ENCODE measurements around the gene TMEM163.

Gene TMEM163

GRCh38 chr2:134693359-134694330 lies 25.2 kb downstream of the TMEM163 start:
- no CpG with 5 or more reads among the region's 6 CpGs for WGBS (ENCODE audit: insufficient coverage, insufficient read length)
- no peaks in the 10 kb centered on the region for H3K4me1 ChIP-seq (ENCODE audit: control insufficient read depth, insufficient read depth, low read length)
- no peak for DNase-seq (ENCODE audit: low read depth, low spot score)
- no peaks in the 10 kb centered on the region for H3K36me3 ChIP-seq (ENCODE audit: control insufficient read depth, insufficient read depth, low read length)
- H3K27ac ChIP-seq (ENCODE audit: low read length) = no peak overlapping the region
- H3K4me3 ChIP-seq (ENCODE audit: low read length) = no peak overlapping the region
- no peaks in the 10 kb centered on the region for H3K9me3 ChIP-seq (ENCODE audit: control insufficient read depth, insufficient read depth, low read length)
- H3K27me3 ChIP-seq (ENCODE audit: control insufficient read depth, insufficient read depth, low read length) = no peaks in the 10 kb centered on the region; the same call in 1 of the 2 replicates

DNA sequence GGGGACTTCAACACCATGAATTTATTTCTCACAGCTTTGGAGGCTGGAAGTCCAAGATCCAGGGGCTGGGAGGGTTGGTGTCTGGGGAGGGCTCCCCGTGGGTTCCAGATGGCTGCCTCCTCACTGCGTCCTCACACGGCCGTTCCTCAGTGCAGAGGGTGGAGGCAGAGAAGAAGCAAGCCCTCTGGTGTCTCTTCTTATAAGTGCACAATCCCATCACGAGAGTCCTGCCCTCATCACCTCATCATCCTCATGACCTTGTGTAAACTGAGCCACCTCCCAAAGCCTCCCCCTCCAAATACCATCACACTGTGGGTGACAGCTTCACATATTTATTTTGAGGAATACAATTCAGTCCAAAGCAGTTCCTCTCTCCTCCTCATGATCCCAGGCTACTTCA lies 26.3 kb downstream of the TMEM163 start:
- Histone ChIP-seq H3K4me3 (ENCODE audit: low read length) (no peak overlapping the region), H3K9me3 (ENCODE audit: control insufficient read depth, insufficient read depth, low read length) (no peaks in the 10 kb centered on the region), H3K4me1 (ENCODE audit: control insufficient read depth, insufficient read depth, low read length) (no peaks in the 10 kb centered on the region), H3K27me3 (ENCODE audit: control insufficient read depth, insufficient read depth, low read length) (no peaks in the 10 kb centered on the region), H3K36me3 (ENCODE audit: control insufficient read depth, insufficient read depth, low read length) (no peaks in the 10 kb centered on the region), H3K27ac (ENCODE audit: low read length) (no peak overlapping the region)
- DNase-seq (ENCODE audit: low read depth, low spot score) = no peak
- WGBS (ENCODE audit: insufficient coverage, insufficient read length) = no CpG with 5 or more reads among the region's 5 CpGs

- Histone ChIP-seq H3K27me3 (ENCODE audit: control insufficient read depth, insufficient read depth, low read length) (no peaks in the 10 kb centered on the region), H3K9me3 (ENCODE audit: control insufficient read depth, insufficient read depth, low read length) (no peaks in the 10 kb centered on the region), H3K27ac (ENCODE audit: low read length) (no peak overlapping the region), H3K4me1 (ENCODE audit: control insufficient read depth, insufficient read depth, low read length) (no peaks in the 10 kb centered on the region), H3K36me3 (ENCODE audit: control insufficient read depth, insufficient read depth, low read length) (no peaks in the 10 kb centered on the region), H3K4me3 (ENCODE audit: low read length) (no peak overlapping the region)
- WGBS (ENCODE audit: insufficient coverage, insufficient read length) = no CpG with 5 or more reads among the region's 6 CpGs
- no peak for DNase-seq (ENCODE audit: low read depth, low spot score)
These were observed 28.1 kb downstream of the TMEM163 start for GRCh38 chr2:134690629-134691215.

DNA sequence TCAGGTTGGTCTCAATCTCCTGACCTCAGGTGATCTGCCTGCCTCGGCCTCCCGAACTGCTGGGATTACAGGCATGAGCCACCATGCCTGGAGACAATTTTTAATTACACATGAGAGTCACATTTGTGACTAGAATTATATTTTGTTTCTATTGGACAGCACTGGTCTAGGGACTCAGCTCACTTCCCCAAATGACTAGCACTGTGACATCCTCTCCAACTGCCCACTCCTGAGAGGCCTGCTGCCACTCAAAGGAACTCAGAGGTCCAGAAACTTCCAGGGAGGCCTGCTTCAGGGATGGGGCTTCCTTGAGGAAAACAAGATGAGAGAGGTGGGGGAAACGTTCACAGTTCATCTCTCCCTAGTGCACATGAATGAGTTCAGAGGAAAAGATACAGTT lies 29.5 kb downstream of the TMEM163 start:
- Histone ChIP-seq H3K36me3 (ENCODE audit: control insufficient read depth, insufficient read depth, low read length) (no peaks in the 10 kb centered on the region), H3K4me3 (ENCODE audit: low read length) (no peak overlapping the region), H3K27me3 (ENCODE audit: control insufficient read depth, insufficient read depth, low read length) (no peaks in the 10 kb centered on the region), H3K9me3 (ENCODE audit: control insufficient read depth, insufficient read depth, low read length) (no peaks in the 10 kb centered on the region), H3K4me1 (ENCODE audit: control insufficient read depth, insufficient read depth, low read length) (no peaks in the 10 kb centered on the region), H3K27ac (ENCODE audit: low read length) (no peak overlapping the region)
- DNase-seq (ENCODE audit: low read depth, low spot score) = no peak
- no CpG with 5 or more reads among the region's 3 CpGs for WGBS (ENCODE audit: insufficient coverage, insufficient read length)

DNA sequence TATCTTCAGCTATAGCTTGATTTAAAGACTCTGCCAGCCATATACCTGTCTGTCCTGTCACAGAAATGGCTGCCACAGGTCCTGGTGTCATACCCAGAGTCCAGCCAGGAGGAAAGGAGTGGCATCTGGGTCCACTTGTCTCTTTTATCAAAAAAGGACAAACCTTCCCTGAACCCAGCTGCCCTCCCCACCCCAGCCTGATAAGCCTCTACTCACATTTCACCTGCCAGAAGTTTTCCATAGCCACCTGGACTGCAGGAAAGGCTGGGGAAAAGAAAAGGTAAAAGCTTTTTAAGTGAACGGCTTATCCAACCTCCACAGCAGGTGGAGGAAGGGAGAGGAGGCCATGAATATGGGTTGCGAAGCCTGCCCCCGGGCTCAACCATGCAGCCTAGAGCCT lies 32.8 kb downstream of the TMEM163 start:
- no peak overlapping the region for H3K4me3 ChIP-seq (ENCODE audit: low read length)
- no peaks in the 10 kb centered on the region for H3K27me3 ChIP-seq (ENCODE audit: control insufficient read depth, insufficient read depth, low read length)
- H3K4me1 ChIP-seq (ENCODE audit: control insufficient read depth, insufficient read depth, low read length) = no peaks in the 10 kb centered on the region
- H3K36me3 ChIP-seq (ENCODE audit: control insufficient read depth, insufficient read depth, low read length) = no peaks in the 10 kb centered on the region
- no CpG with 5 or more reads among the region's 3 CpGs for WGBS (ENCODE audit: insufficient coverage, insufficient read length)
- no peaks in the 10 kb centered on the region for H3K9me3 ChIP-seq (ENCODE audit: control insufficient read depth, insufficient read depth, low read length)
- DNase-seq (ENCODE audit: low read depth, low spot score) = no peak
- H3K27ac ChIP-seq (ENCODE audit: low read length) = no peak overlapping the region

DNA sequence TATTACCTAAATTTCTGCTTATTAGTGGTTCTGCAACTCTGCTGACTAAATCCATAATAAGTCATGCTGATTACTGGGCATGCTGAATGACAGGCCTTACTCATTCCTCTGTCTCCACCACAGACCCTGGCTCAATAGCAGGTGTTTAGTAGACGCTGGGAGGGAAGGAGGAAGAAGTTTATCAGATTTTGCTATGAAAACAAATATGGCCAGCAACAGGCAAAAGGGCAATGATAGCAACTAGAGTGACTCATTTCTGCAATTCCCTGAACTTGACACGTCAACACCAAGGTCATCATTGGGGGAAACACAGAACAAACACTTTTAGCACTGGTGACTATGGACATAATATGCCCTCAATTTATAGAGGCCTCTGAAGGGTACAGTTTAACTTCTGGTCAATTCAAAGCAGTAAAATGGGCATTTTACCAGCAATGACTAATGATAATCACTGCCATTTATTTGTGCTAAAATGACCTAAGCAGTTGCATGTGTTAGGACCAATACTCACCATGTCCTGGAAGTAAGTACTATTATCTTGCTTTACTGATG lies 35.2 kb downstream of the TMEM163 start:
- no peak for DNase-seq (ENCODE audit: low read depth, low spot score)
- Histone ChIP-seq H3K36me3 (ENCODE audit: control insufficient read depth, insufficient read depth, low read length) (no peaks in the 10 kb centered on the region), H3K9me3 (ENCODE audit: control insufficient read depth, insufficient read depth, low read length) (no peaks in the 10 kb centered on the region), H3K4me3 (ENCODE audit: low read length) (no peak overlapping the region), H3K4me1 (ENCODE audit: control insufficient read depth, insufficient read depth, low read length) (no peaks in the 10 kb centered on the region), H3K27me3 (ENCODE audit: control insufficient read depth, insufficient read depth, low read length) (no peaks in the 10 kb centered on the region), H3K27ac (ENCODE audit: low read length) (no peak overlapping the region)
- WGBS (ENCODE audit: insufficient coverage, insufficient read length) = no CpG with 5 or more reads among the region's 2 CpGs

DNA sequence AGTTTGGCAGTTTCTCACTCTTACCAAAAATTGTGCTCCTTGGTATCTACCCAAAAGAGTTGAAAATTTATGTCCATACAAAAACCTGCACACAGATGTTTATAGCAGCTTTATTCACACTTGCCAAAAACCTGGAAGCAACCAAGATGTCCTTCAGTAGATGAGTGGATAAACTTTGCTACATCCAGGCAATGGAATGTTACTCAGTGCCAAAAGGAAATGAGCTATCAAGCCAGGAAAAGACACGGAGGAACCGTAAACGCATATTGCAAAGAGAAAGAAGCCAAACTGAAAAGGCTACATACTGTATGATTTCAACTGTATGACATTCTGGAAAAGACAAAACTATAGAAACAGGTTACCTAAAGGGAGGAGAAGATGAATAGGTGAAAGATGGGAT lies 36.1 kb downstream of the TMEM163 start:
- no CpG with 5 or more reads among the region's 3 CpGs for WGBS (ENCODE audit: insufficient coverage, insufficient read length)
- H3K36me3 ChIP-seq (ENCODE audit: control insufficient read depth, insufficient read depth, low read length) = no peaks in the 10 kb centered on the region
- no peaks in the 10 kb centered on the region for H3K9me3 ChIP-seq (ENCODE audit: control insufficient read depth, insufficient read depth, low read length)
- no peak overlapping the region for H3K4me3 ChIP-seq (ENCODE audit: low read length)
- no peaks in the 10 kb centered on the region for H3K27me3 ChIP-seq (ENCODE audit: control insufficient read depth, insufficient read depth, low read length)
- no peak overlapping the region for H3K27ac ChIP-seq (ENCODE audit: low read length)
- 0 out of 2 replicates have a peak, but pooled peaks cover 3% of the 10 kb centered on the region for H3K4me1 ChIP-seq (ENCODE audit: control insufficient read depth, insufficient read depth, low read length)
- DNase-seq (ENCODE audit: low read depth, low spot score) = no peak

GRCh38 chr2:134681201-134681600 lies 37.6 kb downstream of the TMEM163 start:
- H3K36me3 ChIP-seq (ENCODE audit: control insufficient read depth, insufficient read depth, low read length) = no peaks in the 10 kb centered on the region
- no peaks in the 10 kb centered on the region for H3K27me3 ChIP-seq (ENCODE audit: control insufficient read depth, insufficient read depth, low read length)
- no peaks in the 10 kb centered on the region for H3K9me3 ChIP-seq (ENCODE audit: control insufficient read depth, insufficient read depth, low read length)
- no peak for DNase-seq (ENCODE audit: low read depth, low spot score)
- no CpG with 5 or more reads among the region's 8 CpGs for WGBS (ENCODE audit: insufficient coverage, insufficient read length)
- H3K4me3 ChIP-seq (ENCODE audit: low read length) = no peak overlapping the region
- H3K4me1 ChIP-seq (ENCODE audit: control insufficient read depth, insufficient read depth, low read length) = 0 out of 2 replicates have a peak, but pooled peaks cover 3% of the 10 kb centered on the region
- H3K27ac ChIP-seq (ENCODE audit: low read length) = no peak overlapping the region

DNA sequence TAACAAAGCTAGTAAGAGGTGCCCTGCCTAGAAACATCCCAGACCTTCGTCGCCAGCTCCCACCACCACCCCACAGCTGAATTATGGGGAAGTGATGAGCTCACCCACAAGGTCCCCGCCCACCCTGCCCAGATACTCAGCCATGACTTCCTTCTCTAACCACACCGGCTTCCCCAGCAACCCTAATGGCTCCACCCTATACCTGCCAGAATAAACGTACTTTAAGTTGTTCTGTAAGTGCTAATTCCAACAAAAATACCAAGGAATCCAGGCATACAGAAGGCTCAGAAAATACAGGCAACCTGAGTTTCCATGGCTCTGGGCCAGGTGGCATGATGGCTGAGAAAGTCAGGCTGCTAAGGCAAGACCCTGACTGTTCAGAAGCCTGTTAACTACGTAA lies 39.1 kb downstream of the TMEM163 start:
- H3K4me3 ChIP-seq (ENCODE audit: low read length) = no peak overlapping the region
- no peaks in the 10 kb centered on the region for H3K27me3 ChIP-seq (ENCODE audit: control insufficient read depth, insufficient read depth, low read length)
- WGBS (ENCODE audit: insufficient coverage, insufficient read length) = no CpG with 5 or more reads among the region's 6 CpGs
- 0 out of 2 replicates have a peak, but pooled peaks cover 3% of the 10 kb centered on the region for H3K4me1 ChIP-seq (ENCODE audit: control insufficient read depth, insufficient read depth, low read length)
- no peak overlapping the region for H3K27ac ChIP-seq (ENCODE audit: low read length)
- DNase-seq (ENCODE audit: low read depth, low spot score) = no peak
- no peaks in the 10 kb centered on the region for H3K36me3 ChIP-seq (ENCODE audit: control insufficient read depth, insufficient read depth, low read length)
- no peaks in the 10 kb centered on the region for H3K9me3 ChIP-seq (ENCODE audit: control insufficient read depth, insufficient read depth, low read length)

DNA sequence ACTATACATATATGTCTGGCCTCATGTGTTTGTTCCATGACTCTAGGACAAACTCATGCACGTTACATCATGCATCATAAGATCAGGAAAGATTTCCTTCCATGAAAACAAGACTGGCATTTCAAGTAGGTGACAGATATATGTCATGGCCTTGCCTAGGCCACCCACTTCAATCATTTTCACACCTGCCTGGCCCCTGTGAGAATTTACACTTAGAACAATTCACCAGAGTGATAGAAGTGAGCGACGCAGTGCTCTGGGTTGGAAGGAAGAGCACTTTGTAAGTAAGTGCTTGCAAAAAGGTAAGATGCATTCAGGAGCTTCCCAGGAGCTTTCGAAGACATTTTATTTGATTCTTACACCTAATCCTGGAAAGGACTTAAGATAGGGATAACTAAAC lies 39.5 kb downstream of the TMEM163 start:
- H3K4me3 ChIP-seq (ENCODE audit: low read length) = no peak overlapping the region
- no peaks in the 10 kb centered on the region for H3K9me3 ChIP-seq (ENCODE audit: control insufficient read depth, insufficient read depth, low read length)
- H3K4me1 ChIP-seq (ENCODE audit: control insufficient read depth, insufficient read depth, low read length) = 0 out of 2 replicates have a peak, but pooled peaks cover 3% of the 10 kb centered on the region
- H3K27ac ChIP-seq (ENCODE audit: low read length) = no peak overlapping the region
- WGBS (ENCODE audit: insufficient coverage, insufficient read length) = no CpG with 5 or more reads among the region's 4 CpGs
- H3K36me3 ChIP-seq (ENCODE audit: control insufficient read depth, insufficient read depth, low read length) = no peaks in the 10 kb centered on the region
- no peak for DNase-seq (ENCODE audit: low read depth, low spot score)
- H3K27me3 ChIP-seq (ENCODE audit: control insufficient read depth, insufficient read depth, low read length) = no peaks in the 10 kb centered on the region

Measured in iPS DF 6.9 (cell line).